ENCODE results near the gene UBTF.

Gene UBTF

GRCh38 chr17:44263345-44263902, 43.9 kb upstream of the UBTF start:
- no peak overlapping the region for H3K4me3 ChIP-seq (replicated peaks in 1 of 2; ENCODE audit: low read depth in 2 of 2, low read length in 2 of 2)
- no peak for TF ChIP-seq CTCF (IDR thresholded peaks at IDR 0.05; ENCODE audit: low read depth, low read length)
- DNase-seq (ENCODE audit: low read depth in 2 of 2) = no peak

- no peak for DNase-seq (ENCODE audit: low read depth in 2 of 2)
- TF ChIP-seq CTCF (IDR thresholded peaks at IDR 0.05; ENCODE audit: low read depth, low read length) = no peak
- no peak overlapping the region for H3K4me3 ChIP-seq (replicated peaks in 1 of 2; ENCODE audit: low read depth in 2 of 2, low read length in 2 of 2)
Measured at GRCh38 chr17:44262654-44263225, 43.3 kb upstream of the UBTF start.

GRCh38 chr17:44260296-44260695, 40.8 kb upstream of the UBTF start:
- H3K4me3 ChIP-seq (replicated peaks in 1 of 2; ENCODE audit: low read depth in 2 of 2, low read length in 2 of 2) = no peak overlapping the region
- no peak for DNase-seq (ENCODE audit: low read depth in 2 of 2)
- TF ChIP-seq CTCF (IDR thresholded peaks at IDR 0.05; ENCODE audit: low read depth, low read length) = no peak

- no peak for DNase-seq (ENCODE audit: low read depth in 2 of 2)
- H3K4me3 ChIP-seq (replicated peaks in 1 of 2; ENCODE audit: low read depth in 2 of 2, low read length in 2 of 2) = no peak overlapping the region
- TF ChIP-seq CTCF (IDR thresholded peaks at IDR 0.05; ENCODE audit: low read depth, low read length) = no peak
Measured at GRCh38 chr17:44258811-44259351, 39.4 kb upstream of the UBTF start.

GRCh38 chr17:44257815-44258760, 38.6 kb upstream of the UBTF start:
- DNase-seq (ENCODE audit: low read depth in 2 of 2) = no peak
- no peak for TF ChIP-seq CTCF (IDR thresholded peaks at IDR 0.05; ENCODE audit: low read depth, low read length)
- H3K4me3 ChIP-seq (replicated peaks in 1 of 2; ENCODE audit: low read depth in 2 of 2, low read length in 2 of 2) = no peak overlapping the region

- no peak overlapping the region for H3K4me3 ChIP-seq (replicated peaks in 1 of 2; ENCODE audit: low read depth in 2 of 2, low read length in 2 of 2)
- no peak for DNase-seq (ENCODE audit: low read depth in 2 of 2)
- no peak for TF ChIP-seq CTCF (IDR thresholded peaks at IDR 0.05; ENCODE audit: low read depth, low read length)
Measured at GRCh38 chr17:44256671-44257070, 37.2 kb upstream of the UBTF start.

Data from cardiac fibroblast (primary cell).